Measurements from ENCODE around the gene MTRF1.
A peak's percentile ranks its signal among the peaks of the same experiment; 100 is the strongest.

The MTRF1 gene, protein sequence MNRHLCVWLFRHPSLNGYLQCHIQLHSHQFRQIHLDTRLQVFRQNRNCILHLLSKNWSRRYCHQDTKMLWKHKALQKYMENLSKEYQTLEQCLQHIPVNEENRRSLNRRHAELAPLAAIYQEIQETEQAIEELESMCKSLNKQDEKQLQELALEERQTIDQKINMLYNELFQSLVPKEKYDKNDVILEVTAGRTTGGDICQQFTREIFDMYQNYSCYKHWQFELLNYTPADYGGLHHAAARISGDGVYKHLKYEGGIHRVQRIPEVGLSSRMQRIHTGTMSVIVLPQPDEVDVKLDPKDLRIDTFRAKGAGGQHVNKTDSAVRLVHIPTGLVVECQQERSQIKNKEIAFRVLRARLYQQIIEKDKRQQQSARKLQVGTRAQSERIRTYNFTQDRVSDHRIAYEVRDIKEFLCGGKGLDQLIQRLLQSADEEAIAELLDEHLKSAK
- long read RNA-seq, partial matches to known transcripts: 10 of 58 reads
- long read RNA-seq, other reads (novel, unspliced or antisense): 45 of 58 reads

DNA sequence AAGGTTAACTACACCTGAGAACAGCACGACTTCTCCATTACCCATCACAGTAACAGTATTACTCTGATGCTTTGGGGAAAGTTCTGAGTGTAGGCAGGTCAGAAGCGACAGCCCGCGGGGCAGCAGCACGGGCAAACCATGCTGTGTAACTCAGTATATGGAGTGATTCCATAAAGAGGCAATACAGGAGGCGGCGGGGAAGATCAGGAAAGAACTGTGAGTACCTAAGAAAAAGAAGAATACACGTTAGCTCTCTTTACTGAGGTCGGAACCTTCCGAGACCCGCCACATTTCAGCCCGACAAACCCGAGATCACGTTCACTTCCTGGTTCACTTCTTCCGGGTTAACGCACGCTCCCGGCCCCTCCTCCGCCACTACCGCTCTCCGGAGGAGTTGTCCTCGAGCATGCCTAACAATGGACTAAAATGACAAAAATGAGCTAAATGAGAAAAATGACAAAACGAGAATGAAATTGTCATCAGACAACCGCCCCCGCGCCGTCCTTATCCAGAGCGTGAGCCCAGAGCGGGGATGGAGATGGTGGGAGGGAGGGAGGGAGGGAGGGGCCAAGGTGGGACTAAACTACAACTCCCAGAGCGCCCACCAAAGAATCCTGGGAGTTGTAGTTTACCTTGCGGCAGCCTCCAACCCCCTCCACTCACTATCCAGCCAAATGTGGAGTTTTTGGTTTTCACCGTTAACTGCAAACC is at the start of gene MTRF1:
Gene MTRF1, minus strand, starts transcription at position 316 of the 711 bp plus-strand sequence. CDS start 2,669 bp downstream, outside the sequence.
- peak within 1 kb of the TSS; percentile 77 for H3K27ac ChIP-seq (replicated peaks)
- no peaks in the 10 kb centered on the region for H3K27me3 ChIP-seq (ENCODE audit: insufficient read depth, poor library complexity, severe bottlenecking)
- TF ChIP-seq SPI1 (IDR thresholded peaks at IDR 0.05; ENCODE audit: borderline replicate concordance, low read depth) (peak; percentile 21; the same call in 1 of the 2 replicates), POLR2AphosphoS5 (IDR thresholded peaks at IDR 0.05; ENCODE audit: low read depth) (peak; percentile 69; the same call in 1 of the 2 replicates), GABPA (IDR thresholded peaks at IDR 0.05; ENCODE audit: low read depth) (peak; percentile 100)
- TF ChIP-seq, protein P1, sequence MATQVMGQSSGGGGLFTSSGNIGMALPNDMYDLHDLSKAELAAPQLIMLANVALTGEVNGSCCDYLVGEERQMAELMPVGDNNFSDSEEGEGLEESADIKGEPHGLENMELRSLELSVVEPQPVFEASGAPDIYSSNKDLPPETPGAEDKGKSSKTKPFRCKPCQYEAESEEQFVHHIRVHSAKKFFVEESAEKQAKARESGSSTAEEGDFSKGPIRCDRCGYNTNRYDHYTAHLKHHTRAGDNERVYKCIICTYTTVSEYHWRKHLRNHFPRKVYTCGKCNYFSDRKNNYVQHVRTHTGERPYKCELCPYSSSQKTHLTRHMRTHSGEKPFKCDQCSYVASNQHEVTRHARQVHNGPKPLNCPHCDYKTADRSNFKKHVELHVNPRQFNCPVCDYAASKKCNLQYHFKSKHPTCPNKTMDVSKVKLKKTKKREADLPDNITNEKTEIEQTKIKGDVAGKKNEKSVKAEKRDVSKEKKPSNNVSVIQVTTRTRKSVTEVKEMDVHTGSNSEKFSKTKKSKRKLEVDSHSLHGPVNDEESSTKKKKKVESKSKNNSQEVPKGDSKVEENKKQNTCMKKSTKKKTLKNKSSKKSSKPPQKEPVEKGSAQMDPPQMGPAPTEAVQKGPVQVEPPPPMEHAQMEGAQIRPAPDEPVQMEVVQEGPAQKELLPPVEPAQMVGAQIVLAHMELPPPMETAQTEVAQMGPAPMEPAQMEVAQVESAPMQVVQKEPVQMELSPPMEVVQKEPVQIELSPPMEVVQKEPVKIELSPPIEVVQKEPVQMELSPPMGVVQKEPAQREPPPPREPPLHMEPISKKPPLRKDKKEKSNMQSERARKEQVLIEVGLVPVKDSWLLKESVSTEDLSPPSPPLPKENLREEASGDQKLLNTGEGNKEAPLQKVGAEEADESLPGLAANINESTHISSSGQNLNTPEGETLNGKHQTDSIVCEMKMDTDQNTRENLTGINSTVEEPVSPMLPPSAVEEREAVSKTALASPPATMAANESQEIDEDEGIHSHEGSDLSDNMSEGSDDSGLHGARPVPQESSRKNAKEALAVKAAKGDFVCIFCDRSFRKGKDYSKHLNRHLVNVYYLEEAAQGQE (IDR thresholded peaks at IDR 0.05; ENCODE audit: insufficient replicate concordance, low read depth): peak; percentile 13
- TF ChIP-seq, protein P2, sequence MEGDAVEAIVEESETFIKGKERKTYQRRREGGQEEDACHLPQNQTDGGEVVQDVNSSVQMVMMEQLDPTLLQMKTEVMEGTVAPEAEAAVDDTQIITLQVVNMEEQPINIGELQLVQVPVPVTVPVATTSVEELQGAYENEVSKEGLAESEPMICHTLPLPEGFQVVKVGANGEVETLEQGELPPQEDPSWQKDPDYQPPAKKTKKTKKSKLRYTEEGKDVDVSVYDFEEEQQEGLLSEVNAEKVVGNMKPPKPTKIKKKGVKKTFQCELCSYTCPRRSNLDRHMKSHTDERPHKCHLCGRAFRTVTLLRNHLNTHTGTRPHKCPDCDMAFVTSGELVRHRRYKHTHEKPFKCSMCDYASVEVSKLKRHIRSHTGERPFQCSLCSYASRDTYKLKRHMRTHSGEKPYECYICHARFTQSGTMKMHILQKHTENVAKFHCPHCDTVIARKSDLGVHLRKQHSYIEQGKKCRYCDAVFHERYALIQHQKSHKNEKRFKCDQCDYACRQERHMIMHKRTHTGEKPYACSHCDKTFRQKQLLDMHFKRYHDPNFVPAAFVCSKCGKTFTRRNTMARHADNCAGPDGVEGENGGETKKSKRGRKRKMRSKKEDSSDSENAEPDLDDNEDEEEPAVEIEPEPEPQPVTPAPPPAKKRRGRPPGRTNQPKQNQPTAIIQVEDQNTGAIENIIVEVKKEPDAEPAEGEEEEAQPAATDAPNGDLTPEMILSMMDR (IDR thresholded peaks at IDR 0.05; ENCODE audit: insufficient read depth, low read length): no peak
- H3K4me3 ChIP-seq (replicated peaks; ENCODE audit: insufficient read depth, low read length): peak within 1 kb of the TSS; percentile 59
- peak; percentile 61 to 90 for DNase-seq (ENCODE audit: low read depth in 1 of 2, low spot score in 1 of 2)

DNA sequence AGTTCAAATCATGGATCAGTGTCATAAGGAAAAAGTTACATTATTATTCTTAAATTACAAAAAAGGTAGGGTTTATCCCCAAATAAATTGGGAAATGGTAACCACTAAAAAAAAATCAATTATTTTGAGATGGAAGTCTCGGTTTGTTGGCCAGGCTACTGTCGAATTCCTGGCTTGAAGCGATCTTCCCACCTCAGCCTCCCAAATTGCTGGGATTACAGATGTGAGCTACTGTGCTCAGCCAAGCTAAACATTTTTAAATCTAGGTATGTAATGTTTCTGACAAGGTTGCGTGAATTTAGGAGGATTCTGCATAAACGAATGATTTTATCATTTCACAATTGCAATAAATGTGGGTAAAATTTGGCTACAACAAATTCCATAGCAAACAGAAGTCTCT is 49.7 kb upstream of the MTRF1 start:
- Histone ChIP-seq H3K4me3 (replicated peaks; ENCODE audit: insufficient read depth, low read length) (peak overlapping the region; percentile 30), H3K27ac (replicated peaks) (peak overlapping the region; percentile 18), H3K27me3 (ENCODE audit: insufficient read depth, poor library complexity, severe bottlenecking) (no peaks in the 10 kb centered on the region)
- TF ChIP-seq, protein P1 (IDR thresholded peaks at IDR 0.05; ENCODE audit: insufficient replicate concordance, low read depth): no peak
- TF ChIP-seq SPI1 (IDR thresholded peaks at IDR 0.05; ENCODE audit: borderline replicate concordance, low read depth): no peak
- no peak for TF ChIP-seq GABPA (IDR thresholded peaks at IDR 0.05; ENCODE audit: low read depth)
- TF ChIP-seq, protein P2 (IDR thresholded peaks at IDR 0.05; ENCODE audit: insufficient read depth, low read length): no peak
- TF ChIP-seq POLR2AphosphoS5 (IDR thresholded peaks at IDR 0.05; ENCODE audit: low read depth): no peak
- DNase-seq (ENCODE audit: low read depth in 1 of 2, low spot score in 1 of 2): no peak

DNA sequence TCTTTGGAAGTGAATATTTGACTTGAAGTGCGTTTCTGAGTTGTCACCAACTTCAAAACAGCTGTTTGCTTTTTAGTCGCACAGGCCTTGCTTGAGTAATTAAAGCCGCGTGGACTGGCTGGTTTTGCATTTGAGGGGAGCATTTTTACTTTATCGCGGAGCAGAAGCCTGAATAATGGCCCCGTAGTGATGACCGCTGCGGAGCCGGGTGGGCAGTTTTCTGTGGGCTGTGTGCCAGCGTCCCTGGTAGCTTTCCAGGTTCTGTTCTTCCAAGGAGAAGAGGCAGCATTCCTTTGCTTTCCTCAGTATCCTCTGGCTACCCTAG is 48.8 kb upstream of the MTRF1 start:
- peak overlapping the region; percentile 94 for H3K27ac ChIP-seq (replicated peaks)
- DNase-seq (ENCODE audit: low read depth in 1 of 2, low spot score in 1 of 2): peak in 1 of 2 experiments; percentile 33

More for the DNA sequence above, 48.8 kb upstream of the MTRF1 start:
- peak overlapping the region; percentile 84 for H3K4me3 ChIP-seq (replicated peaks; ENCODE audit: insufficient read depth, low read length)
- H3K27me3 ChIP-seq (ENCODE audit: insufficient read depth, poor library complexity, severe bottlenecking): no peaks in the 10 kb centered on the region
- TF ChIP-seq POLR2AphosphoS5 (IDR thresholded peaks at IDR 0.05; ENCODE audit: low read depth) (no peak), GABPA (IDR thresholded peaks at IDR 0.05; ENCODE audit: low read depth) (no peak), SPI1 (IDR thresholded peaks at IDR 0.05; ENCODE audit: borderline replicate concordance, low read depth) (no peak)
- TF ChIP-seq, protein P2 (IDR thresholded peaks at IDR 0.05; ENCODE audit: insufficient read depth, low read length): no peak
- TF ChIP-seq, protein P1 (IDR thresholded peaks at IDR 0.05; ENCODE audit: insufficient replicate concordance, low read depth): no peak
